SIG-M5 treated with dmso at 0.1 percent for 504 hours (cell line): ENCODE measurements around the gene RAB5B.
"Not testable (repeated sequence)": the region's sequence is repeated elsewhere in the genome, so short reads cannot be mapped to it uniquely, and the experiment has no call there.

Experiments
- DNase-seq: peaks from one replicate; lab custom pipeline; 2025; ENCODE audit not compliant: unreplicated experiment; lab: John Stamatoyannopoulos, UW

The RAB5B gene

DNA sequence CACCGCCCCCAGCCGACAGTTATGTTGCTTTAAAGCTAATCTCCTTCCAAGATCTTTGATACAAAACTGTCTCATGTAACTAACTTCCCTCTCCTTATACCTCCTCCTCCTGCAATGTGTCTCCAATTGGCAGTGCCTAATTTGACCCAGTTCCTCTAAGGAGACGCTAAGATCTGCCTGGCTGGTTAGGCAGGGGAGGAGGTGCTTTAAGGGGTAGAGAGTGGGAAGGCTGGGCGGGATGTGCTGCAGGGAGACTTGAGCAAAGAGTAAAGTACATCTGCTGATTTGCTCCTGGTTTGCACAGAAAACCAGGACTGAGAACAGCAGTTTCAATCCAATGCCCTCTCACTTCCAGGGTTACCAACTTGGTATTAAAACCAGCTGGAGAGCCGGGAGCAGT, 39.6 kb downstream of the RAB5B start:
- DNase-seq, result no peak

- no peak for DNase-seq
Observed at GRCh38 chr12:56014205-56014604, 40.3 kb downstream of the RAB5B start.

DNA sequence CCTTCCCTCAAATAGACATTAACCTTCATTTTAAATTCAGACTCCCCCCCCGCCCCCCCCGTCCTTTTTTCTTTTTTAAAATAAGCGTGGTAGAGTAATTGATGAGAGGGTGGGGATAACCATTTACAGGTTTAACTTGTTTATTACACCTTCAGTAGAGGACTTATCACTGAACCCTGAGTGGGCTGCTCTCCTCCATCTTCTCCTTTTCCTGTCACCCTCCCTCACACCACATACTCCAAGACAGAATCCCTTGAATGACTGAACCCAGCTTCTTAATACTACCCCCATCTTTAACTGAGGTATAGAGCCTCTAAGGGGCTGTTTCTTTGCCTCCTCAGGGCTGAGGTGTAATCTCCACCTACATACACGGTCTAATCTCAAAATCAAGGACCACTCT, 43.3 kb downstream of the RAB5B start:
- DNase-seq, result no peak

- DNase-seq, result no peak
Observed at GRCh38 chr12:56018356-56018755, 44.5 kb downstream of the RAB5B start.

DNA sequence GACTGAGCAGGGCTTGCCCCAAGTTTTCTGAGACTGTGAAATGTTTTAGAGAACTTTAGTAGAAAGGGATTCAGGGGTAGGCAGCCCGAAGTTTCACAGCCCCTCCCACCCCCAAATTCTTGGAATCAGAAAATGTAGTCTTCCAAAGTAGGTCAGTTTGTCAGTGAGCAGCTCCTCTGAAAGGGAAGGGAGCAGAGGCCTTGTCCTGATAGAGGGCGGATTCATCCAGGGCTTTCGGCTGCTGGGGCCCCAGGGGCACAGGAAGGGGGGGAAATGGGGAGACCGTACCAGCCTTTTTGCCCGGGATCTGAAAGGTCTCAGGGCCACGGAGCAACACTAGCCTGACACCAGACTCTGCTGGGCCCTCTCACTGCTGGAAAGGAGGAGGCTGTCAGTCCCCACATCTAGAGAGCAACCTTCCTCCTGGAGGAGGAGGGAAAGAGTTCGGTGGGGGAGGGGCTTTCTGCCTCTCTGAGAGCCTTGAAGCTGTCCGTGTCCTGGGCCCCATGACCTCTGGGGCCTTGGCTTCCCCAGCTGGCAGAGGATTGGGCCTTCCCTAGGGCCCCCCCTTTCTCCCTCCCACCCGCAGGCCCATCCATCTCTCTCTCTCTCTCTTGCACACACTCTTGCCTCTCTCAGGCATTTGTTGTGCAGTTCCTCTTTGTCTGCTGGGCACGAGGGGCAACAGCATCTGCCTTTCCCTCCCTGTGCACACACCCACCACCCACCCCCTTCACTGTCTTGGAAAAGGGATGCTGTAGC, 46.7 kb downstream of the RAB5B start, which contains the start of gene IKZF4:
Gene IKZF4 (plus strand): TSS at position 621 of the 762 bp plus-strand sequence. CDS start 451 bp downstream, outside the sequence.
- peak; percentile 19 for DNase-seq

DNA sequence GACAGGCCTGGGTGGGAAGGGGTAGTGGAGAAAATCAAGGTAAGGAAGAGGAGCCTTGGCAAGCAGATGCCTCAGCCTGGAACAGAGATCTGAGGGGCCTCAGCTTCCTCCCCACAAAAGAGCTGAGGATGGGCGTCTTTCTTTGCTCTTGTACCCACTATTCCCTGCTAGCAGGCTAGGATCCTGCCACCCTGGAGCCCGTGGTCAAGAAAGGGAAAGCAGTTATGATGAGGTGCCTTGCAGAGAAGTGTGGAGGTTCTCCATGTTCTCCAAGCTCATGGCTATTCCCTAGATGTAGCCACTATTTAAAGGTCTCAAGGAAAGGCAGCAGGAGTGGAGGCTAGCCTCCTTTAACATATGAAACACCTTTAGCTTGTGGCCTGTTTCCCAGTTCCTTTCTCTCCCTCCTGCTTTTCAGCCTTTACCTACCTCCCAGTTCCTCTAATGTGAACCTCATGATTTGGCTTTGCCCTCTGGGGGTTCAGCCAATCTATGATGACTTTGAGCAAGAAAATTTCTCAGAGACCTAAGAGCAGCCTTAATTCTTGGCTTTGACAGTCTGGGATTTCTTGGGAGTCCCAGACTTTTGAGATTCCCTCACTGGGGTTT, 48.1 kb downstream of the RAB5B start:
- DNase-seq, result no peak

DNA sequence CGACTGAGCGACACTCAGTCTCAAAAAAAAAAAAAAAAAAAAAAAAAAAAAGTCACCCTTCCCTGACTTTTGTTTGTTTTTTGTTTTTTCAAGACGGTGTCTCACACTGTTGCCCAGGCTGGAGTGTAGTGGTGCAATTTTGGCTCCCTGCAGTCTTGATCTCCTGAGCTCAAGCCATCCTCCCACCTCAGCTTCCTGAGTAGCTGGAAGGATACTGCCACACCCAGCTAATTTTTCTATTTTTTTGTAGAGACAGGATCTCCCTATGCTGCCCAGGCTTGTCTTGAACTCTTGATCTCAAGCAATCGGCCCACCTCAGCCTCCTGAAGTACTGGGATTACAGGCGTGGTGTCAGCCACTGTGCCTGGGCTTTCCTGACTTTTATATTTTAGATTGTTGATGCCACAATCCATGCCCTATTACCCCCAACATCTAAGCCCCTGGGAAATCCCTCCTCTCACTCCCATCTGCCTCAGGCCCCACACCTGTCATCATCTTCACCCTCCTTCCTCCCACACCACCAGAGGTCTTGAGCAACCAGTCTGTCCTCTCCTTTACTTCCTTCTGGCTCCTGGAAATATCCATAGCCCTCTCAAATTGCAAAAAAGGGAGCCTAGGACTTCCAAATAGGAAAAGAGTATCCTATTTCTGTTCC, 54.8 kb downstream of the RAB5B start:
- DNase-seq, result no peak

DNA sequence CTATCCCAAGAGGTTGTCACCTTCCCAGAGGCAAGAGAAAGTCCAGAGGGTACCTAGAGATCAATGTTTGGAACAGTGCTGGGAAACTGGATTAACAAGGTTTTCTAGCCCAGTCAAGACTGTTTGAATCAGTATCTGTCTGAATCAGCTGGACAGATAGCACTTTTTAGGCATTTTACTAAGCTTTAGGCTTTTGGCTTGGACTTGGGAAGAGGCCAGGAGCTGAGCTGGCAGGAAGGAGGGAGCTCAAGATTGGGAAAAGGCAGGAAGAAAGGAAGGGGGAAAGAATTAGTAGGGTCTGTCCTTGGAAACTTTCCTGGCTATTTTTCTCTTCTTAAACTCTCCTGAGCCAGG, 55.3 kb downstream of the RAB5B start:
- DNase-seq, result no peak

GRCh38 chr12:56029666-56030293, 55.9 kb downstream of the RAB5B start:
- peak; percentile 52 for DNase-seq

DNA sequence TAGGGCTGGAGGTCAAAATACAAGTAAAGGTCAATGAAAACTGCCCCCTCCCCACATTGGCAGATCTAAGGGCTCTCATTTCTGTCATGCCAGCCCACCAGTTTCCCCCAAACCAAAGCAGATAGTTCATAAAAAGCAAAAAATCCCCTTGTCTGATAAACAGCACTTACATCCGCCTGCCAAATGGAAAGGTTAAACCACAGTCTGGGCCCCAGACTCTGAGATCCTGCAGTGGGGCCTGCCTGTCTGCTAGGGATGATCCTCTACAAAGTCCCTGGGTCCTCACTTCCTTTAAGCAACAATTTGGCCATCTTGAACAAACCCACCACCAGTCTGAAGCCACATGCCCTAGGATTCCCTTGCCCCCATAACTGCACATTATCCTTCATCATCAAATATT, 58.1 kb downstream of the RAB5B start:
- DNase-seq, result no peak

DNA sequence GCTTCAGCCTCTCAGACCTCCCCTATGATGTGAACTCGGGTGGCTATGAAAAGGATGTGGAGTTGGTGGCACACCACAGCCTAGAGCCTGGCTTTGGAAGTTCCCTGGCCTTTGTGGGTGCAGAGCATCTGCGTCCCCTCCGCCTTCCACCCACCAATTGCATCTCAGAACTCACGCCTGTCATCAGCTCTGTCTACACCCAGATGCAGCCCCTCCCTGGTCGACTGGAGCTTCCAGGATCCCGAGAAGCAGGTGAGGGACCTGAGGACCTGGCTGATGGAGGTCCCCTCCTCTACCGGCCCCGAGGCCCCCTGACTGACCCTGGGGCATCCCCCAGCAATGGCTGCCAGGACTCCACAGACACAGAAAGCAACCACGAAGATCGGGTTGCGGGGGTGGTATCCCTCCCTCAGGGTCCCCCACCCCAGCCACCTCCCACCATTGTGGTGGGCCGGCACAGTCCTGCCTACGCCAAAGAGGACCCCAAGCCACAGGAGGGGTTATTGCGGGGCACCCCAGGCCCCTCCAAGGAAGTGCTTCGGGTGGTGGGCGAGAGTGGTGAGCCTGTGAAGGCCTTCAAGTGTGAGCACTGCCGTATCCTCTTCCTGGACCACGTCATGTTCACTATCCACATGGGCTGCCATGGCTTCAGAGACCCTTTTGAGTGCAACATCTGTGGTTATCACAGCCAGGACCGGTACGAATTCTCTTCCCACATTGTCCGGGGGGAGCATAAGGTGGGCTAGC, 60.9 kb downstream of the RAB5B start:
- no peak for DNase-seq

GRCh38 chr12:56037161-56037560, 63.3 kb downstream of the RAB5B start:
- peak; percentile 22 for DNase-seq

- no peak for DNase-seq
Observed at GRCh38 chr12:56038022-56038655, 64.3 kb downstream of the RAB5B start.

DNA sequence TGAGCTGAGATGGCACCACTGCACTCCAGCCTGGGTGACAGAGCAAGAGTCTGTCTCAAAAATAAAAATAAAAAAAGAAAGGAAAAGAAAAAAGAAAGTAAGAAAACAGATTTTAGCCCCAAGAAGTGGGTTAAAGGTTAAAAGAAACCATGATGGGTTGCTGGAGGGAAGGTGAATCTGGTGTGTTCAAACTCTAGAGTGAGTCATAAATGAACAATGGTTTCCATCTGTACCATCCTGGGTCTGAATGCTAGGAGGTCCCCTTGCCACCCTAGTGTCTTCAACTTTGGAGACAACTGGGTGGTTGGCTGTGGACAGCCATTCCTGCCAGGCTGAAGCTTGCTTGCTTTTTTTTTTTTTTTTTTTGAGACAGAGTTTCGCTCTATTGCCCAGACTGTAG, 66.3 kb downstream of the RAB5B start:
- no peak for DNase-seq

DNA sequence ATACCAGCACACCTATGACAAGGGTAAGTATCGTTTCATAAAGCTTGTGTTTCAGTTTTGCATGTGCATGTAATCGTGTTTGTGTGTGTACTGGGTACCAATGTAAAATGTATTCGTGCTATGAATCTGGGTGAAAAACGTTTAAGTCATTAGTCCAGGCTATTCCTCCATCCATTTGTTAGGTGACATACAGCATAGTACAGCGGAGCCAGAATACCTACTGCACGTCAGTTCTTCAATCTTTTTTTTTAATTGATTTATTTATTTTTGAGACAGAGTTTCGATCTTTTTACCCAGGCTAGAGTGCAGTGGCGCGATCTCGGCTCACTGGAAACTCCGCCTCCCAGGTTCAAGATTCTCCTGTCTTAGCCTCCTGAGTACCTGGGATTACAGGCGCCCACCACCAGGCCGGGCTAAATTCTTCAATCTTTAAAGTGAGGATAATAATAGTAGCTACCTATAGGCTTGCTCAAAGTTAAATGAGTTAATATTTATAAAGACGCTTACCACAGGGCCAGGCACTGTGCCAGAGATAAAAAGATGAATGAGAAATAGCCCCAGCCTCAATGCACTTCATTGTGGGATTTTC, 67.2 kb downstream of the RAB5B start:
- no peak for DNase-seq

GRCh38 chr12:56041552-56042429, 67.9 kb downstream of the RAB5B start, which contains the start of gene RPS26:
Gene RPS26 (plus strand): TSS chr12:56041918. CDS start chr12:56042167, 249 bp downstream.
- DNase-seq, result peak; percentile 99

DNA sequence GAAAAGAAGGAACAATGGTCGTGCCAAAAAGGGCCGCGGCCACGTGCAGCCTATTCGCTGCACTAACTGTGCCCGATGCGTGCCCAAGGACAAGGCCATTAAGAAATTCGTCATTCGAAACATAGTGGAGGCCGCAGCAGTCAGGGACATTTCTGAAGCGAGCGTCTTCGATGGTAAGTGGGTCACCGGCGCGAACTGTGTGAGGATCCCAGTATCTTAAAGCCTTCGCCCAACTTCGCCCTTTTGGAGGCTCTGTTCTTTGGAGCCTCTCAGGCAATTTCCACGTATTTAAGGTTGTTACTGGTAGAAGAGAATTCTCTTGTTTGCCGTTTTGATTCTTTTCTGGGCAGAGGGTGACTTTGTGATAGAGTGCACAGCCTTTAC, 68.5 kb downstream of the RAB5B start:
- not testable (repeated sequence) for DNase-seq

- no peak for DNase-seq
Observed at GRCh38 chr12:56042843-56043242, 69.0 kb downstream of the RAB5B start.
